Measurements from ENCODE around the gene RNF103. TPM values are rescaled to one million over a fixed set of nuclear protein-coding genes. Genes with fewer than 3 reads are reported as not detected.
A peak's percentile ranks its signal among the peaks of the same experiment; 100 is the strongest.

The RNF103 gene
- total RNA-seq, 1 donor from 2014 or later = 40.1 TPM

- H3K36me3 ChIP-seq = peaks cover 96% of the 10 kb centered on the region
- DNase-seq = no peak
- intact Hi-C loops (cut with micrococcal nuclease) = no loop called here
- no peaks in the 10 kb centered on the region for H3K9me3 ChIP-seq (replicated peaks)
- H3K4me1 ChIP-seq = peaks cover 19% of the 10 kb centered on the region
- peak overlapping the region; percentile 25 for H3K27ac ChIP-seq (replicated peaks)
- no peaks in the 10 kb centered on the region for H3K27me3 ChIP-seq (ENCODE audit: low read depth)
- H3K4me3 ChIP-seq = no peak overlapping the region
- TF ChIP-seq CTCF (IDR thresholded peaks at IDR 0.05; ENCODE audit: borderline replicate concordance) = no peak
These were observed 14.7 kb downstream of the RNF103 start for GRCh38 chr2:86608832-86609410.

DNA sequence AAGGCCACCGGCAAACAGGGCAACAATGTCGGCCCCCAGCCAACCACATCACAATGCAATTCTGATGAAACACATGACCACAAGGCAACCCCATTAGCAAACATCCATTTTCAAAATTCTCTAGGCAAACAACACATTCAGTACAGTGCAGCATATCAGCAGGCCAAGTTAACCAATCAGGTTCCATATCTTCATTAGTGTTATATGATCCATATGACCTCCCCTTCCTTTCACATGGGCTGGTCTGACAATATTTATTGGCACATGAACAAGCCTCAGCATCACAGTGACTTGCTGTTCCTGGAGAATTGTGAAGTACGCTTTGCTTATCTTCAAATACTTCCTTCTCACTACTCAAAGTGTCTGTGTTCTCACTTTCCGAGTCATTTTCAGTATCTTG is 19.8 kb downstream of the RNF103 start:
- no peak for DNase-seq
- Histone ChIP-seq H3K9me3 (replicated peaks) (no peaks in the 10 kb centered on the region), H3K4me1 (peaks cover 9% of the 10 kb centered on the region), H3K27ac (replicated peaks) (no peak overlapping the region), H3K27me3 (ENCODE audit: low read depth) (no peaks in the 10 kb centered on the region), H3K36me3 (peaks cover 62% of the 10 kb centered on the region), H3K4me3 (no peak overlapping the region)
- TF ChIP-seq CTCF (IDR thresholded peaks at IDR 0.05; ENCODE audit: borderline replicate concordance) = no peak
- intact Hi-C loops (cut with micrococcal nuclease) = no loop called here

GRCh38 chr2:86598966-86599365 is 24.7 kb downstream of the RNF103 start:
- Histone ChIP-seq H3K27ac (replicated peaks) (peak overlapping the region; percentile 9), H3K4me1 (peaks cover 35% of the 10 kb centered on the region), H3K36me3 (peaks cover 13% of the 10 kb centered on the region), H3K9me3 (replicated peaks) (no peaks in the 10 kb centered on the region), H3K27me3 (ENCODE audit: low read depth) (no peaks in the 10 kb centered on the region), H3K4me3 (no peak overlapping the region)
- TF ChIP-seq CTCF (IDR thresholded peaks at IDR 0.05; ENCODE audit: borderline replicate concordance) = no peak
- no peak for DNase-seq
- intact Hi-C loops (cut with micrococcal nuclease) = no loop called here

DNA sequence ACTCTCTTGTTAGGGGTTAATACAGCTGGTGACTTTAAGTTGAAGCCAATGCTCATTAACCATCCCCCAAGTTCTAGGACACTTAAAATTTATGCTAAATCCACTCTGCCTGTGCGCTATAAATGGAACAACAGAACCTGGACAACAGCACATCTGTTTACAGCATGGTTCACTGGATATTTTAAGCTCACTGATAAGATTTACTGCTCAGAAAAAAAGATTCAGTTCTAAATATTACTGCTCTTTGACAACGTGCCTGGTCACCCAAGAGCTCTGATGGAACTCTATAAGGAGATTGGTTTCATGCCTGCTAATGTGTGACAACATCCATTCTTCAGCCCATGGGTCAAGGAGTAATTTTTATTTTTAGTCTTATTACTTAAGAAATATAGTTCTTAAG is 27.5 kb downstream of the RNF103 start:
- Histone ChIP-seq H3K4me1 (peaks cover 52% of the 10 kb centered on the region), H3K4me3 (no peak overlapping the region), H3K9me3 (replicated peaks) (no peaks in the 10 kb centered on the region), H3K36me3 (no peaks in the 10 kb centered on the region), H3K27ac (replicated peaks) (peak overlapping the region; percentile 72), H3K27me3 (ENCODE audit: low read depth) (no peaks in the 10 kb centered on the region)
- intact Hi-C loops (cut with micrococcal nuclease) = no loop called here
- no peak for DNase-seq
- no peak for TF ChIP-seq CTCF (IDR thresholded peaks at IDR 0.05; ENCODE audit: borderline replicate concordance)

DNA sequence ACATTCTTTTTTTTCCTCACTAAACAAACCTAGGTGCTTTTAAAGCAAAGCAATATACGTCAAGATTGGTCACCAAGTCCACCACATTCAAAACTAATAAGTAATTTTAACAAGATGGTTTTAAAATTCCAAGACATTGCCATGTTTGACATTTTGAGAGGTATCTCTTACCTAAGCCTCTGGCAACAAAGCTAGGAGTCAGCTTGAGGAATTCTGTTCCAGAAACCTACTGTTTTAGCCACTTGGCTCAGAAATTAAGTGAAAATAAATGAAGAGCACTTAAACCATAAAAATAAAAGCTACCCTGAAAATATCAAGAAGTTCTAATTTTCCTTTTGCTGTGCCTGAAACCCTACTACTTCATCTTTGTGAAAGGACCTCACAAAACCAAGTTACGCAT is 30.4 kb downstream of the RNF103 start:
- Histone ChIP-seq H3K4me1 (peaks cover 48% of the 10 kb centered on the region), H3K27me3 (ENCODE audit: low read depth) (no peaks in the 10 kb centered on the region), H3K4me3 (no peak overlapping the region), H3K9me3 (replicated peaks) (no peaks in the 10 kb centered on the region), H3K27ac (replicated peaks) (peak overlapping the region; percentile 53), H3K36me3 (no peaks in the 10 kb centered on the region)
- intact Hi-C loops (cut with micrococcal nuclease) = no loop called here
- TF ChIP-seq CTCF (IDR thresholded peaks at IDR 0.05; ENCODE audit: borderline replicate concordance) = no peak
- DNase-seq = no peak
